CD4-positive, alpha-beta T cell treated with Interleukin-17A for 1 hour (primary cell): Measurements from ENCODE around the gene PPFIA2.

Source experiments
- DNase-seq: peaks from one replicate; pipeline ENCODE4 v3.0.0-alpha.2; 2020

PPFIA2 gene

GRCh38 chr12:81417056-81417455 is 342.1 kb downstream of the PPFIA2 start:
- no peak for DNase-seq

- DNase-seq = no peak
Observed at GRCh38 chr12:81416571-81416970, 342.6 kb downstream of the PPFIA2 start.

DNA sequence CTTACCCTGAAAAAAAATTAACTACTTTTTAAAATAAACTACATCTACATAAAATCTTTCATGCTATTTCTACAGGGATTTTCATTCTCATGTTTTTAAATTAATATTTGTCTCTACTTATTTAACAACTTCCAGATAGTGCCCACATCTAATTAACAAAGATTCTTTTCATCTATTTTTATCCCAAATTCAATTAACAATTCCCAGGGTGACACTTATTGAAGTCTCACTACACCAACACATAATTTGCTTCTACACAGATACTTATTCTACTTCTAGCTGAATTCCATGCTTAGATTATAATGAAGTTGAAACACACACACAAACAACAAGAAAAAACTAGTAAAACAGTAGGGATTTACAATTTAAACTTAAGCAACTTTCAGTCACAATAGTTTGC is 344.7 kb downstream of the PPFIA2 start:
- DNase-seq = no peak

GRCh38 chr12:81412940-81413339 is 346.2 kb downstream of the PPFIA2 start:
- no peak for DNase-seq

DNA sequence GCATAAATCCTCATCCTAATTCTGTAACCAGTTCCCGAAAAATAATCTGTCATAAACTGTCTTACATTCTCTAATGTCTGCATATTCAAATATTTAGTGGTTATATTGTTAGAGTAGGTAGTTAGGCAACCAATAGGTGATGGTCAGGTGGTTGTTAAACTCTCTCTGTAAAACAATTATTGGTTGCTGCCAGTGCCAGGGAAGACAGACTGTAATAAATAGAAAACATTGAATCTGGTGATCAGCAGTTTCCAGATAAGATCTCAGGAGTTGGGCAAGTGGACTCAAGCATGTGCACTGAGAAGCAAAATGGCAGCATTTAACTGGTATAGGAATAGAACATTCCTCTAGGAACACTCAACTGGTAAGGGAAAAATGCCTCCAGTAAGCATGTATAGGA is 355.8 kb downstream of the PPFIA2 start:
- no peak for DNase-seq

- DNase-seq = no peak
Observed at GRCh38 chr12:81401241-81401640, 357.9 kb downstream of the PPFIA2 start.

DNA sequence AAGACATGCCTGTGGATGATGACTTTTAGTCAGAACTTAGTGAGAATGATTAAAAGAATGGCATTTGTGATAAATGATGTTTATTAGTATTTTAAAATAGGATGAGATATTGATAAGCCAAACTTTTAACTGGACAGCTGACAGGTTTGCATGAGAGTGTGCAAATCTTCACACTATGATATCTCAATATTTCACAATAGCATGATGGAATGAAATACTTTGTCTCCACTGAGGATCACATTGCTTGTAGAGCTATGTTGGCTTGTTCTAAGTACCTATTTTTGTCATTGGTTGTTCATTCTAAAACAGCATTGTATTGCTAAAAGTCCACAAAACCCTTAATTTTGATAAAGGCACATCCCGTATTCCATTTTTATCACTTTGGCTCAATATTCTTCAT is 359.1 kb downstream of the PPFIA2 start:
- DNase-seq = no peak

- DNase-seq = no peak
Observed at GRCh38 chr12:81395431-81395830, 363.7 kb downstream of the PPFIA2 start.

GRCh38 chr12:81389550-81390099 is 369.5 kb downstream of the PPFIA2 start:
- no peak for DNase-seq

DNA sequence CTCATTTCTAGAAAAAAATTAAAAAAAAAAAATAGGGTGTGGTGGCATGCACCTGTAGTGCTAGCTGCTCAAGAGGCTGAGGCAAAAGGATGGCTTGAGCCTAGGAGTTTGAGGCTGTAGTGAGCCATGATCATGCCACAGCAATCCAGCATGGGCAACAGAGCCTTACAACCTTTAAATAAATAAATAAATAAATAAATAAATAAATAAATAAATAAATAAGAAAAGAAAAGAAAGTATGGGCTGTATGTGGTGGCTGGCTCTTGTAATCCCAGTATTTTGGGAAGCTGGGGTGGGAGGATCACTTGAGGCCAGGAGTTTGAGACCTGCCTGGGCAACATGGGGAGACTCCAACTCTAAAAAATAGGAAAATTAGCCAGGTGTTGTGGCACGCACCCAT is 373.0 kb downstream of the PPFIA2 start:
- no peak for DNase-seq

- no peak for DNase-seq
Observed at GRCh38 chr12:81381951-81382350, 377.2 kb downstream of the PPFIA2 start.

- DNase-seq = no peak
Observed at GRCh38 chr12:81378601-81379285, 380.4 kb downstream of the PPFIA2 start.

GRCh38 chr12:81377771-81378170 is 381.4 kb downstream of the PPFIA2 start:
- DNase-seq = no peak

DNA sequence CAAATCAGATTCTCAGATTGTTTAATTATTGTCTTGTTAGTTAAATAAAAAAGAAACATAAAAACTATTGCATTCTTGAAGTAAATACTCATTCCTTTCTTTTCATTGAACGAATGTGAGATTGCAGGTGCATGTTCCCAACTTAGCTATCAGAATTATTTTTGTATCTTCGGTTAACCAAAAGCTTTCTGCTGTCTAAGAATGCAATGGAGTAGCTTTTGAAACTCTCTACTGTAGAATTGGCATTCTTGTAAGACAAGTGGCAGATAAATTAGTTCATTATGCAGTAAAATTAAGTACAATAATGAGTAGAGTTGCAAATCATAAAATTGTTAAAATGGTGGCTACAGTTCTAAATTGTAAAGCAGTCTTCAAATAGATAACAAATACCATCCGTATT is 383.2 kb downstream of the PPFIA2 start:
- no peak for DNase-seq

DNA sequence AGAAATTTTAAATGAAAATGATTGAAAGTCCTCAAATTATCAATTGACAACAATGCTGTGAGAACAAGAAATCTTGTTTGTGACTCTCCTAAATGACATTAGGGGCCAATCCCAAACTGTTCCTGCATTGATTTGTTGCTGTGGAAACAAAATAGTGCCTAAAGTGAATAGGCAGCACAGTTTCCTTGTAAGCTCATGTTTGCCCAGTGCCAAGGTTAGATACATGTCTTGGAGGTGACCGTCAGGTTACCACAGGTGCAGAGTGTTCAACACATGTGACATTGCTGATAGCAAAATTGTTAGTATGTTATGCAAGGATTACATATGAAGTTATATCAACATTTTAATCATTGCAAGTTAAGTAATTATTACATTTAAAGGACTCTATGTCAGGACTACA is 388.7 kb downstream of the PPFIA2 start:
- no peak for DNase-seq

DNA sequence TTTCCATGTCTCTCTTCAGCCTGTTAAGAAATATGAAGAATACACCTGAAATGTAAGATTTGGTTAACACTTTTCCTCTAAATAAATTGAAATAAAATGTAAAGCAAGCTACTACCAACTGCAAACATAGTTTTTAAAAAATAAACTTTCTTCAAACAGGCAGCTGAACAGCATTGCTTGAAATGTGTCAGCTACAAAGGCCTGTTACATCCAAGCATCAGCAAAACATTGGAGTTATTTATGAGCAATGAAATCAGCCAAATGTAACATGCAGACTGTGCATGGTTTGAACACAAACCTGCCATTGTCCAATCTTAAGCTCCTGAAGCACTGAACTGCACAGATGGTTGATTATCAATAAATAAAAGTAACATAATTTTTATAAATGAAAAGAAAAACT is 390.0 kb downstream of the PPFIA2 start:
- no peak for DNase-seq

- no peak for DNase-seq
Observed at GRCh38 chr12:81365284-81365683, 393.9 kb downstream of the PPFIA2 start.

- DNase-seq = no peak
Observed at GRCh38 chr12:81360916-81361315, 398.2 kb downstream of the PPFIA2 start.

- DNase-seq = no peak
Observed at GRCh38 chr12:81359736-81360135, 399.4 kb downstream of the PPFIA2 start.

GRCh38 chr12:81354327-81354932 is 404.7 kb downstream of the PPFIA2 start:
- no peak for DNase-seq

DNA sequence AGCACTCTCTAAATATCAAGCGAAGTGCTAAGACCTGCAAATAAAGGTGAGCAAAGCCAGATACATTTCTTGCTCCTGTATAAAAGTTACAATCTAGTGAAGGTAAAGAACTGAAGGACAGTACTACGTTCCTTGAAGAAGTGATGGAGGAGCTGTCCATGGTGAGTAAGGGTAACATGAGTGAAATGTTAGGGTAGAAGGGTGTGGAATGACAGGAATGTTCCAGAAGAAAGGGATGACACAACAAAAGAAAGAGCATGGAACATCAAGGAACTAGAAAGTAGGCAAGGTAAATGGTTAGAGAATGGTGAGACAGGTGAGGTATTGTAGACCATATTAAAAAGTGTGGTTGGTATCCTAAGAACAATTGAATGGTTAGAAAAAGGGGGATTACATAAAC is 408.8 kb downstream of the PPFIA2 start:
- no peak for DNase-seq

- DNase-seq = no peak
Observed at GRCh38 chr12:81347404-81347803, 411.7 kb downstream of the PPFIA2 start.

- no peak for DNase-seq
Observed at GRCh38 chr12:81340910-81341309, 418.2 kb downstream of the PPFIA2 start.

DNA sequence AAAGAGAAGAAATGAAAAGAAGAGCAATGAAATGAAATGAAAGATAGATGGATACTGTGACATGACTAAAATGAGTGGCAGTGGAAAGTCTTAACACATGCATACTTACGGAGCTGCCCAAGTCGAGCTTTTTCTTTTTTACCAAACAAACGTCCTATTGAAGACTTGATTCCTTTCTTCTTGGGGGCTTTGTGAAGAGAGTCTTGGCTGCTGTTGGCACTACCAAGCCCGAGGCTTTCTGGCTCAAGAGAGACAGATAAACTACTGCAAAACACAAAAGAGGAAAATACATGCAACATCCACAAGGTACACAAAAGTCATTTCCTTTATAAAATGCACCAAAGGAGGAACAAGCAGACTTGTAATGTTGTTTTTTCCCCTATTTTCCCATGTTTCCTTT is 420.1 kb downstream of the PPFIA2 start:
- no peak for DNase-seq

DNA sequence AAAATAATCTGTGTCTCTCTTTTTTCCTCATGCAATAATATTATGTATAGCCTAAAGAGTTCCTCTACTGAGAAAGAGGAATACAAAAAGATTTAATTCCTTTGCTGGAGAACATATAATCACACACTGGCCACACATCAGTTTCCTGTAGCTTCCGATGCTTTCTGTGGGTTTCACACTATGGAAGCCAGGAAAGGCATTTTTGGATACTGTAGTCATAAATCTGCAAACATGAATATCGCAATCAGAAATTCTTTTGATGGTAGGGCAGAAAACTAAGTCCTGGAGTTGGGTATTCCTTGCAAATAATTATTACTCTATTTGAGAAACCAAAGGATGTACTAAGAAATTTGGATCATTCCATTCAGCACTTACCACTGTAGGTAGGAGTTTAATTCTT is 421.3 kb downstream of the PPFIA2 start:
- DNase-seq = no peak
